Hematopoietic multipotent progenitor cell treated with erythropoietin and hydrocortisone succinate and interleukin-3 and kit ligand, for 6 days (in vitro differentiated cells): ENCODE results near the gene TMEM191C.
"Not testable (repeated sequence)": the region's sequence is repeated elsewhere in the genome, so short reads cannot be mapped to it uniquely, and the experiment has no call there.

ENCODE experiments used
- DNase-seq: peaks from one replicate; pipeline ENCODE4 v3.0.0-alpha.2; 2015

The TMEM191C gene

GRCh38 chr22:21467337-21468193 is at the start of gene TMEM191C:
TSS of gene TMEM191C (plus strand) at chr22:21467387. CDS start at chr22:21467460, 73 bp downstream.
- DNase-seq, result not testable (repeated sequence)

GRCh38 chr22:21417853-21418252 is 49.3 kb upstream of the TMEM191C start:
- not testable (repeated sequence) for DNase-seq

- DNase-seq, result not testable (repeated sequence)
Observed at GRCh38 chr22:21418974-21419638, 48.1 kb upstream of the TMEM191C start.

- not testable (repeated sequence) for DNase-seq
Observed at GRCh38 chr22:21420180-21420763, 46.9 kb upstream of the TMEM191C start.

GRCh38 chr22:21424084-21424709 is 43.0 kb upstream of the TMEM191C start:
- DNase-seq, result not testable (repeated sequence)

GRCh38 chr22:21434378-21435233 is 32.6 kb upstream of the TMEM191C start:
- DNase-seq, result not testable (repeated sequence)

- not testable (repeated sequence) for DNase-seq
Observed at GRCh38 chr22:21435998-21436810, 31.0 kb upstream of the TMEM191C start.

- DNase-seq, result not testable (repeated sequence)
Observed at GRCh38 chr22:21438013-21438412, 29.2 kb upstream of the TMEM191C start.

- not testable (repeated sequence) for DNase-seq
Observed at GRCh38 chr22:21440018-21440636, 27.1 kb upstream of the TMEM191C start.

- not testable (repeated sequence) for DNase-seq
Observed at GRCh38 chr22:21440676-21441075, 26.5 kb upstream of the TMEM191C start.

- not testable (repeated sequence) for DNase-seq
Observed at GRCh38 chr22:21441170-21441569, 26.0 kb upstream of the TMEM191C start.

GRCh38 chr22:21442123-21442522 is 25.1 kb upstream of the TMEM191C start:
- not testable (repeated sequence) for DNase-seq

- DNase-seq, result not testable (repeated sequence)
Observed at GRCh38 chr22:21442646-21443045, 24.5 kb upstream of the TMEM191C start.

- DNase-seq, result no peak
Observed at GRCh38 chr22:21443057-21443734, 24.0 kb upstream of the TMEM191C start.

- DNase-seq, result no peak
Observed at GRCh38 chr22:21443735-21444421, 23.3 kb upstream of the TMEM191C start.

- no peak for DNase-seq
Observed at GRCh38 chr22:21444701-21445436, 22.3 kb upstream of the TMEM191C start.

- DNase-seq, result no peak
Observed at GRCh38 chr22:21445437-21446127, 21.6 kb upstream of the TMEM191C start.
